Glomerular endothelial cell (primary cell): ENCODE results near the gene CMTM1. TPM values are rescaled to one million over a fixed set of nuclear protein-coding genes. Genes with fewer than 3 reads are reported as not detected.
"Not testable (repeated sequence)": the region's sequence is repeated elsewhere in the genome, so short reads cannot be mapped to it uniquely, and the experiment has no call there.

Experiments
- DNase-seq: peaks from one replicate; pipeline ENCODE4 v3.0.0-alpha.2; 2011; ENCODE audit warnings: low read depth, low spot score; ENCODE audit errors: extremely low read depth
- total RNA-seq: library from RNA; depleted of rRNA; stranded (reverse); fragments of >200 nt; gene quantifications from 2 replicates; pipeline ENCODE4 v1.2.3, GENCODE V29; 2015

Gene CMTM1
- total RNA-seq, 1 donor from 2014 or later = 2.9 TPM

DNA sequence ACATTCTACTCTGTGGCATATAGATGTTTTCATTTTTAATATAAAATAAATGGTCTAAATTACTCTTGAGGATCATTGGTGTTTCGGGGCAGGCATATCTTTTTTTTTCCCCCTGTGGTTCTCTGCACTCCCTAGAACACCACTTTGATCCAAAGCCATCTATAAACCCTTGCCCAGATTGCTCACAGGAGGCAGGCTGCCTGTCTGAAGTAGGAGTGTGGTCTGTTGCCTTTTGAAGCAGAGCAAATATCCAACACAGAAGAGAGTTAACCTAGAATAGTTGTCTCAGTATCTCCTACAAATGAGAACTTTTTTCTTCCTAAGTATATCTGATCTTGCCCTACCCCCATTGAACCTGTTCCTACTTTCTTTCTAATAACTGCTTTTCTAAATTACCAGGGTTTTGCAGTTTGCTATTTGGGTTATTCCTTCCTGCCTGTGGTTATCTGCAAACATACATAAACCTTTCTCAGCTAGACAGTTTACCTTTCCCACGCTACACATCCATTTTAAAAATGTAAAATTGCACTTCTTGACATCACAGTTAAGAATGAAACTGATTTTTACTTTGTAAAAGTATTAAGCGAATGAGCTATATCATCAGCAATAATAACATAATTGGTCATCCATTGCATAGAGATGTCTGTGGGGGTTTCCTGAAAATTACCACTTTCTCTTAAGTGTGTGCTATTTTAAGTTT lies 4.7 kb upstream of the CMTM1 start:
- no peak for DNase-seq

DNA sequence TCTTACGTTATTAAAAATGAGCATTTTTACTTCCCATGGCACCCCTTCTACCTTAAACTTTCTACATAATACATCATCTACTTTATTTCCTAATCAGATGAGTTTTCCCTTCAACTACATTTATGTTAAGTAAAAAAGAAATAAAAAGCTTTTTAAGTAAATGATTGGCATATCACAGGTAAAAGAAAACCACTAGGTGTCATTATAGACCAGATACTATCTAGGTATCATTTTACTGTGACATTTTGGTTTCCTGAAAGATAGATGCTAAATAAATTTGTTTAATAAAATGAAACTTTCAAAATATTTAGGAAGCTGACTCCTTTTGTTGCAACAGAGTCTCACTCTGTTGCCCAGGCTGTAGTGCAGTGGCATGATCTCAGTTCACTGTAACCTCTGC lies 3.8 kb upstream of the CMTM1 start:
- DNase-seq = no peak

GRCh38 chr16:66562986-66563385 lies 3.3 kb upstream of the CMTM1 start:
- DNase-seq = no peak

GRCh38 chr16:66563574-66564334 lies 2.5 kb upstream of the CMTM1 start:
- DNase-seq = no peak

DNA sequence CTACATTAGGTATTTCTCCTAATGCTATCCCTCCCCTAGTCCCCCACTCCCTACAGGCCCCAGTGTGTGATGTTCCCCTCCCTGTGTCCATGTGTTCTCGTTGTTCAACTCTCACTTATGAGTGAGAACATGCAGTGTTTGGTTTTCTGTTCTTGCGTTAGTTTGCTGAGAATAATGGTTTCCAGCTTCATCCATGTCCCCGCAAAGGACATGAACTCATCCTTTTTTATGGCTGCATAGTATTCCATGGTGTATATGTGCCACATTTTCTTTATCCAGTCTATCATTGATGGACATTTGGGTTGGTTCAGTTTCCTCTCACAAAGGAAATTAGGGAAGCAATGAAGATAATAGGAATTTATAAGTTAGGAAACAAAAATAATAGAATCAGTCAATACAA lies 1.0 kb downstream of the CMTM1 start:
- DNase-seq = not testable (repeated sequence)

GRCh38 chr16:66568355-66568754 lies 2.1 kb downstream of the CMTM1 start:
- DNase-seq = no peak

GRCh38 chr16:66569131-66569530 lies 2.9 kb downstream of the CMTM1 start:
- no peak for DNase-seq

DNA sequence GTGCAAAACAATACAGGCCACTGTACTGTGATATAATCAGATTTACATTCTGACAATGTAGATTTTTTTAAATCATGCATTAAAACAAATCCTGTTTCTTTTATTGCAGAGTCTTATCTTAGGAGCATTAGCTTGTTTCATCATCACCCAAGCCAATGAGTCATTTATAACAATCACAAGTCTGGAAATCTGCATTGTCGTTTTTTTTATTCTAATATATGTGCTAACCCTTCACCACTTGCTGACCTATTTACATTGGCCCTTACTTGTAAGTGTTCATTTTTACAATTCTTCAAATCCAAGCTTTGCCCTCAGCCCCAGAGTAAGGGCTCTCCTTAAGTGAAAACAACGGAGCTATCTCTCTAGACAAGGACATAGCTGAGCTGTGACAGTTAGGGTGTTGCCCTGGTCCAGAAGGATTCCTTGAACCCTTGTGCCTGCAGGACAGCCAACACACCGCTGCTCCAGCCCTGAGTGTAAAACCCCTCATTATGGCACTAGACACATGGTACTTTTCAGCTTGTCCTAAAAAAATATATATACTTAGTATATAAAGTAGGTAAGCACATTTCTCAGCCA lies 3.7 kb downstream of the CMTM1 start:
- no peak for DNase-seq

DNA sequence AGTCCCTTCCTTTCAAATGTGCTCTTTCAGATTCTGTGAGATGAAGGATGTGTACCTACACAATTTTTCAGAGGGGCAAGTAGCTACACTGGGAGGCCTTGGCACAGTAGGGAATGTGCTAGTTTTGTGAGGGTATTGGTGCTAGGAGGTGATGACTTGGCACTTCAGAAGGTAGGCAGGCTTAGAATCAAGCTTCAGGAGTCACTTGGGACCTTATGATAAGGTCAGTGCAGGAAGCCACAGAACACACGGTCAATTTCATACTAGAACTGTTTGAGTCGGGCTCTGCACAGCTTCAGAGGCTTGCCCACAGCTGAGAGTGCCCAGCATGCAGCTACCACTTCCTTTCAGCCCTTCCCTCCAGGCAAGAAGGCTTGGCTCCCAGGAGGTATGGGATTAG lies 6.1 kb downstream of the CMTM1 start:
- DNase-seq = no peak

- no peak for DNase-seq
These were observed 7.8 kb downstream of the CMTM1 start for GRCh38 chr16:66574081-66574480.

- DNase-seq = no peak
These were observed 8.3 kb downstream of the CMTM1 start for GRCh38 chr16:66574531-66574930.

DNA sequence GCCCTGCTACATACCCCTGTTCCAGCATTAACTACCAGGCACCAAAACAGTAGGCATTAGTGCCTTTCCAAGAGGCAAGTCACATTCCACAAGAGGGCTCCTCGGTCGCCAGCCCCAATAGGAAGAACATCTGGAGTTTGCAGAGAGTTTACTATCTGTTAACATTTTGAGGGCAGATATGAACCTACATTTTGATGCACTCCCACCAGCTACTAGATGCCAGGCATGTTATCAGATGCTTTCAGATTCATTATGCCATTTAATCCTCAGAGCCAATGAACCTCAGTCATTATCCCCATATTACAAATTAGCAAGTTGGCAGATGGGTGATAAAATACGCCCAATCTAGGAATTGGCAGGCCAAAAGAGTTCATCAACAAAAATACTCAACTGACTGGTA lies 8.8 kb downstream of the CMTM1 start:
- no peak for DNase-seq

- no peak for DNase-seq
These were observed 10.1 kb downstream of the CMTM1 start for GRCh38 chr16:66576296-66576695.

- DNase-seq = no peak
These were observed 12.7 kb downstream of the CMTM1 start, which contains the start of gene CMTM2 for GRCh38 chr16:66578651-66579531. Gene CMTM2, plus strand, starts transcription at chr16:66579463. Its CDS starts 145 bp downstream, at chr16:66579608.

DNA sequence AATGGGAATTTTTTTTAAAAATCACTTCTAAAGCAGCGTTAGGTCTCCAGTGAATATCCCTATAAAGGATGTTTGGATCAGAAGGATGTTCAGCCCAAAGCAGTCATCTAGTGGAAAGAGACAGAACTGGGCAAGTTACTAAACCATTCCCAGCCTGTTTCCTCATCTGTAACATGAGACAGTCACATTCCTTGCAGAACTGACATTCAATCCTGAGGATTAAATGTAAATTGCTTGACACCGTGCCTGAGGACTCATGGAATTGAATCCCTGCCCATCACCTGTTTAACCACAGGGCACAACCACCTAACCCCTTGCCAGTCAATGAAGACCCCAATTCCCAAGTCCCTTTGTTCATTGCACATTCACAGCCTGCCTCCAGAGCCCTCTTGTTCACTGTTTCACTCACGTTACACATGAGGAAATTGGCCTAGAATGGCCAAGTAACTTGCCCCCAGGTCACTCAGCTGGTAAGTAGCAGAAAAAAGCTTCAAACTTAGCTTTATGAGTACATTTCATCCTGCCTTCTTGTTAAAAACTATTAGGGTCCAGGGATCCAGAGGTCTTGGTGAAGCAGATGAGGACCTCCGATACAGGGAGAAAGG lies 14.5 kb downstream of the CMTM1 start:
- DNase-seq = no peak

GRCh38 chr16:66581246-66581952 lies 15.2 kb downstream of the CMTM1 start:
- DNase-seq = no peak

GRCh38 chr16:66585481-66586239 lies 19.4 kb downstream of the CMTM1 start:
- no peak for DNase-seq

GRCh38 chr16:66587881-66588600 lies 21.8 kb downstream of the CMTM1 start:
- DNase-seq = no peak
